DOHH2 (cell line): ENCODE measurements around the gene MRPL3.

Experiments used
- H3F3A ChIP-seq: fragments of 200-600 bp; sonication (generic), shearing (Covaris generic); 2 replicates; pipeline ENCODE4 v1.6.0; 2016; ENCODE audit warnings: antibody characterized with exemption, mild to moderate bottlenecking; ENCODE audit not compliant: control insufficient read depth, insufficient read depth
- H3K27ac ChIP-seq: fragments of 200-600 bp; sonication (generic); 2 replicates; pipeline ENCODE4 v1.5.1; 2014; ENCODE audit warnings: low read depth, mild to moderate bottlenecking, low read length, moderate library complexity
- H3K27me3 ChIP-seq: fragments of 200-600 bp; sonication (generic); 2 replicates; pipeline ENCODE4 v1.6.1; 2014; ENCODE audit warnings: mild to moderate bottlenecking, low read length, mixed read lengths; ENCODE audit not compliant: control insufficient read depth
- H3K36me3 ChIP-seq: fragments of 200-600 bp; sonication (generic); 2 replicates; pipeline ENCODE4 v1.6.1; 2014; ENCODE audit warnings: mild to moderate bottlenecking, low read length, moderate library complexity, mixed read lengths; ENCODE audit not compliant: control insufficient read depth
- H3K4me1 ChIP-seq: fragments of 200-600 bp; sonication (generic); 2 replicates; pipeline ENCODE4 v1.6.1; 2014; ENCODE audit warnings: mild to moderate bottlenecking, low read length, mixed read lengths; ENCODE audit not compliant: control insufficient read depth
- H3K4me2 ChIP-seq: fragments of 200-600 bp; sonication (generic); 2 replicates; pipeline ENCODE4 v1.6.0; 2014; ENCODE audit warnings: mild to moderate bottlenecking, low read length, moderate library complexity
- H3K4me3 ChIP-seq: fragments of 200-600 bp; sonication (generic); 2 replicates; pipeline ENCODE4 v1.5.1; 2014; ENCODE audit warnings: mild to moderate bottlenecking, low read length, mixed read lengths
- H3K79me2 ChIP-seq: fragments of 200-600 bp; sonication (generic); 2 replicates; pipeline ENCODE4 v1.6.1; 2014; ENCODE audit warnings: mild to moderate bottlenecking, low read length, mixed read lengths; ENCODE audit not compliant: control insufficient read depth
- H3K9me2 ChIP-seq: fragments of 200-600 bp; sonication (generic); replicated peaks from 2 replicates; pipeline ENCODE4 v1.6.1; 2014; ENCODE audit warnings: mild to moderate bottlenecking, low read length, mixed read lengths; ENCODE audit not compliant: control insufficient read depth
- H3K9me3 ChIP-seq: fragments of 200-600 bp; sonication (generic); 2 replicates; pipeline ENCODE4 v1.6.1; 2014; ENCODE audit warnings: antibody characterized with exemption, low read length, mixed read lengths; ENCODE audit not compliant: control insufficient read depth, insufficient read depth
- H4K20me1 ChIP-seq: fragments of 200-600 bp; sonication (generic); 2 replicates; pipeline ENCODE4 v1.6.0; 2014; ENCODE audit warnings: low read depth, mild to moderate bottlenecking, antibody characterized with exemption, low read length, moderate library complexity; ENCODE audit not compliant: control insufficient read depth, insufficient read depth
- CTCF ChIP-seq: fragments of 200-600 bp; sonication (generic); IDR thresholded peaks from one replicate; pipeline ENCODE4 v1.5.1; 2014; ENCODE audit warnings: antibody characterized with exemption, mild to moderate bottlenecking, low read depth, low read length; ENCODE audit not compliant: poor library complexity, severe bottlenecking
- EZH2phosphoT487 ChIP-seq: fragments of 200-600 bp; sonication (generic); IDR thresholded peaks from 2 replicates; pipeline ENCODE4 v1.6.1; 2017; ENCODE audit warnings: borderline replicate concordance, mild to moderate bottlenecking, antibody characterized with exemption, low read length, moderate library complexity, mixed read lengths

The MRPL3 gene

GRCh38 chr3:131417751-131418150 lies 85.0 kb downstream of the MRPL3 start:
- no peak for TF ChIP-seq CTCF
- TF ChIP-seq EZH2phosphoT487 = no peak
- H4K20me1 ChIP-seq = no peaks in the 10 kb centered on the region

More at GRCh38 chr3:131417751-131418150, 85.0 kb downstream of the MRPL3 start:
- Histone ChIP-seq H3K27ac (no peak overlapping the region), H3K27me3 (no peaks in the 10 kb centered on the region), H3K4me2 (no peak overlapping the region), H3K9me2 (no peaks in the 10 kb centered on the region), H3K4me1 (no peaks in the 10 kb centered on the region), H3K36me3 (no peaks in the 10 kb centered on the region), H3K9me3 (no peaks in the 10 kb centered on the region), H3K79me2 (no peaks in the 10 kb centered on the region), H3F3A (no peaks in the 10 kb centered on the region), H3K4me3 (no peak overlapping the region)
